ENCODE data around the gene NOL4L. TPM values are rescaled to one million over a fixed set of nuclear protein-coding genes. Genes with fewer than 3 reads are reported as not detected.

NOL4L gene
- total and polyA plus RNA-seq, 7 donors = 0.61 to 2.7 (median 1.3) TPM

DNA sequence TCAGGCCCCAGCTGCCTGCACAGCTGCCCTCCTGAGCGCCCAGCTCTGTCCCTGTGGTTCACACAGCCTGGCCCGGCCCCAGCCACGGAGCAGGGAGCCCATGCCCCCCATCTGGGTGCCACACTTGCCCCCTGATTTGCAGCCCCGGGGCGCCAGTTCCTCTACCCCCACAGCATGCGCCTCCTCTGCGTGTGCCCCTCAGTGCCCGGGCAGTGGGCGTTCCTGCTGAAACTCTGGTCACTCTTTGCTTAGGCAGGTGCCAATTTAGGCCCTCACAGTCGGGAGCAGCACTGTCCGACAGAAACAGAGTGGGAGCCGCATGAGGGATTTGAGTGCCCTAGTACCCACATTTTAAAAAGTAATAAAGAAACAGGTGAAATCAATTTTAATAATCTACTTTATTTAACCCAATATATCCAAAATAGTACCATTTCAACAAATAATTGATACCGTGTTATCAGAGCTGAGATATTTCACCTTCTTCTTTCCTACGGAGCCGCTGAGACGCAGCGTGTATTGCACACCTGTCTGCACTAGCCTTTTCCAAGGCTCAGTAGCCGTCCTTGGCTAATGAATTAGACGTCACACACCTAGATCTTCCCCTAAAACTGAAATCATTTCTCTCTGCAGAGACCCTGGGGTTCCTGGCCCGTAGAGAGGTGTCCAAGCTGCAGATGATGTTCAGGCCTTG lies 120.6 kb downstream of the NOL4L start:
- no peaks in the 10 kb centered on the region for H3K9me3 ChIP-seq
- H3K27ac ChIP-seq = no peak overlapping the region
- TF ChIP-seq, protein P1, sequence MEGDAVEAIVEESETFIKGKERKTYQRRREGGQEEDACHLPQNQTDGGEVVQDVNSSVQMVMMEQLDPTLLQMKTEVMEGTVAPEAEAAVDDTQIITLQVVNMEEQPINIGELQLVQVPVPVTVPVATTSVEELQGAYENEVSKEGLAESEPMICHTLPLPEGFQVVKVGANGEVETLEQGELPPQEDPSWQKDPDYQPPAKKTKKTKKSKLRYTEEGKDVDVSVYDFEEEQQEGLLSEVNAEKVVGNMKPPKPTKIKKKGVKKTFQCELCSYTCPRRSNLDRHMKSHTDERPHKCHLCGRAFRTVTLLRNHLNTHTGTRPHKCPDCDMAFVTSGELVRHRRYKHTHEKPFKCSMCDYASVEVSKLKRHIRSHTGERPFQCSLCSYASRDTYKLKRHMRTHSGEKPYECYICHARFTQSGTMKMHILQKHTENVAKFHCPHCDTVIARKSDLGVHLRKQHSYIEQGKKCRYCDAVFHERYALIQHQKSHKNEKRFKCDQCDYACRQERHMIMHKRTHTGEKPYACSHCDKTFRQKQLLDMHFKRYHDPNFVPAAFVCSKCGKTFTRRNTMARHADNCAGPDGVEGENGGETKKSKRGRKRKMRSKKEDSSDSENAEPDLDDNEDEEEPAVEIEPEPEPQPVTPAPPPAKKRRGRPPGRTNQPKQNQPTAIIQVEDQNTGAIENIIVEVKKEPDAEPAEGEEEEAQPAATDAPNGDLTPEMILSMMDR (IDR thresholded peaks at IDR 0.05) = no peak
- no peak for ATAC-seq
- H3K4me1 ChIP-seq = no peaks in the 10 kb centered on the region
- peak in 1 of 2 donors; percentile 37 for DNase-seq
- no peaks in the 10 kb centered on the region for H3K27me3 ChIP-seq (ENCODE audit: insufficient read depth in 3 of 3, low read length in 2 of 3)
- WGBS, 3 donors = 87 to 90% (median 87%) methylated on average over 20 of the region's 20 CpGs
- H3K36me3 ChIP-seq (ENCODE audit: insufficient read depth in 1 of 2, low read depth in 1 of 2) = no peaks in the 10 kb centered on the region
- H3K4me3 ChIP-seq = no peak overlapping the region
- intact Hi-C loops (cut with DNase I) = no loop called here

DNA sequence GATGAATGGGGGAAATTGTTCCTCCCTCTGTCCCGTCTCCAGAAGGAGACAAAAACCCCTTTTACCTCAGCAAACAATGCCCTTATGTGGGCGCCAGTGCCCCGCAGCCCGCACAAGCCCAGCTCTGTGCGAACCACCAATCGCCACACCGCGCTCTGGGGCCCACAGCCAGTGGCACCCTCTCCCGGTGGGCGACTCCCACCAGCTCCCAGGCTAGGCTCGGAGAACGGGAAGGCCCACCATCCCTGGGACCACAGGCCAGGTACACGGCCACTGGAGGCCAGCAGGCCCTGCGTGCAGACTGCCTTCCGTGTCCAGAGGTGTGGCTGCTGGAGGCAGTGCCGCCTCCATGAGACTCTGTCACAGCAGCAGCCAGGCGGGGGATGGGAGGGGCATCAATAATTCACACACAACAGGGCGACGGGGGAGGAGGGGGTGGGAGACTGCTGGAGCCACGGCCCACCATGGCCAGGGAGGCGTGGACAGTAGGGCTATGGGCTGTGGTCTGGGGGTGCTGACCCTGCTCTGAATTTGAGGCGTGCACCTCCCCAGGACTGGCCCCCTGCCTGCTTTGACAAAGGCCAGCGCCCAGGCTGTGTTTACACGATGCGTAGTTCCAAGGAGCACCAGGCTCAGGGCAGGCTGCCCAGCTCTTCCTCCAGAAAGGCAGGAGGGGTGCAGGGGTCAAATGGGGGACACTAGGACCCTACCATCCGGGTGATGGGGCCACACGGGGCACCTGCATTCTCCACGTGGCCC lies 121.3 kb downstream of the NOL4L start:
- intact Hi-C loops (cut with DNase I) = no loop called here
- ATAC-seq (no peak), DNase-seq (no peak)
- no peaks in the 10 kb centered on the region for H3K9me3 ChIP-seq
- no peaks in the 10 kb centered on the region for H3K27me3 ChIP-seq (ENCODE audit: insufficient read depth in 3 of 3, low read length in 2 of 3)
- 67 to 75% (median 71%) methylated on average over 26 to 28 of the region's 28 CpGs for WGBS, 3 donors
- no peaks in the 10 kb centered on the region for H3K4me1 ChIP-seq
- H3K36me3 ChIP-seq (ENCODE audit: insufficient read depth in 1 of 2, low read depth in 1 of 2) = no peaks in the 10 kb centered on the region
- H3K27ac ChIP-seq = no peak overlapping the region
- TF ChIP-seq, protein P1 (IDR thresholded peaks at IDR 0.05) = no peak
- no peak overlapping the region for H3K4me3 ChIP-seq

DNA sequence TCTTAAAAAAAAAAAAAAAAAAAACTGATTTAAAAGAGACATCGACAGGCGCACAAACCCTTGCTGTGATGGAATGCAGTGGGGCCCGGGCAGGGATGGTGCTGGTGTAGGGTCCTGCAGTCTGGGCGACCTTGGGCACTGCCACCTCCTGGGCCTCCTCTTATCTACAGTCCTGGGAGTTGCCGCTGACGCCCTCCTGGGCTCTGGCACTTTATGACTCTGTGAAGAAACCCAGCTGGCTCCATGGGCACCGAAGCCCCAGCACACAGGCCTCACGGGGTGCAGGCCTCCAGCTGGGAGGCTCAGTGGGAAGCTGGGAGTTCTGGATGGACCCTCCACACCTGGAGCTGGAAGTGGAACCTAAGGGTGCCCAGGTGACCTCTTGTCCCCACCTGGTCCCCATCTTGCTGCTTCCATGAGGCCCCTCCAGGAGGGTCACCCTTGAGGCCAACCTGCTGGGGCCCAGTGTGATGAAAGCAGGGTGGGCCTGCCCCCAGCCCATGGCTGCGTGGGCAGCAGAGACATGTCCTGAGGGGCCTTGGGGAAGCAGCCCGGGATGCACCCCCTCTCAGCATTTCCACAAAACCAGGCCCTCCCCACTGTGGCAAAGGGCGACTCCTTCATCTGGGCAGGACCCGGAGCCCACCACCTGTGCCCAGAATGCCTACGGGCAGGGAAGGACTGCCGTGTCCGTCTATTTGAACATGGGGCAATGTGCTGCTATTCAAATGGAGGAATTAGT lies 122.1 kb downstream of the NOL4L start:
- Histone ChIP-seq H3K9me3 (no peaks in the 10 kb centered on the region), H3K36me3 (ENCODE audit: insufficient read depth in 1 of 2, low read depth in 1 of 2) (no peaks in the 10 kb centered on the region), H3K4me3 (no peak overlapping the region), H3K4me1 (no peaks in the 10 kb centered on the region), H3K27ac (no peak overlapping the region), H3K27me3 (ENCODE audit: insufficient read depth in 3 of 3, low read length in 2 of 3) (no peaks in the 10 kb centered on the region)
- TF ChIP-seq, protein P1 (IDR thresholded peaks at IDR 0.05) = no peak
- ATAC-seq (no peak), DNase-seq (no peak)
- intact Hi-C loops (cut with DNase I) = no loop called here
- WGBS, 3 donors = 77 to 82% (median 81%) methylated on average over 15 of the region's 15 CpGs

GRCh38 chr20:32461836-32462600 lies 123.1 kb downstream of the NOL4L start:
- no peaks in the 10 kb centered on the region for H3K9me3 ChIP-seq
- H3K4me3 ChIP-seq = no peak overlapping the region
- no peak overlapping the region for H3K27ac ChIP-seq
- no peaks in the 10 kb centered on the region for H3K27me3 ChIP-seq (ENCODE audit: insufficient read depth in 3 of 3, low read length in 2 of 3)
- no peaks in the 10 kb centered on the region for H3K36me3 ChIP-seq (ENCODE audit: insufficient read depth in 1 of 2, low read depth in 1 of 2)
- ATAC-seq (no peak), DNase-seq (no peak)
- intact Hi-C loops (cut with DNase I) = no loop called here
- 92 to 94% (median 92%) methylated on average over 16 to 17 of the region's 17 CpGs for WGBS, 3 donors
- TF ChIP-seq, protein P1 (IDR thresholded peaks at IDR 0.05) = no peak
- peaks cover under 1% of the 10 kb centered on the region for H3K4me1 ChIP-seq
